ENCODE data around the gene ENGASE.

The ENGASE gene

GRCh38 chr17:79091226-79091670 lies 16.6 kb downstream of the ENGASE start:
- no peaks in the 10 kb centered on the region for H3F3A ChIP-seq (ENCODE audit: insufficient read depth)
- H3K9me3 ChIP-seq (ENCODE audit: insufficient read depth, low read length): no peaks in the 10 kb centered on the region
- no peak overlapping the region for H3K9ac ChIP-seq (ENCODE audit: low read length)
- H3K27me3 ChIP-seq (ENCODE audit: low read length): no peaks in the 10 kb centered on the region
- H3K9me2 ChIP-seq (replicated peaks; ENCODE audit: insufficient read depth, low read length): no peaks in the 10 kb centered on the region
- H3K27ac ChIP-seq (ENCODE audit: low read depth, low read length): no peak overlapping the region
- no peaks in the 10 kb centered on the region for H3K36me3 ChIP-seq (ENCODE audit: low read length)
- TF ChIP-seq EZH2phosphoT487 (conservative IDR thresholded peaks at IDR 0.05; ENCODE audit: low read length): no peak
- TF ChIP-seq CTCF (IDR thresholded peaks at IDR 0.05; ENCODE audit: insufficient read depth, low read length, poor library complexity, severe bottlenecking): no peak
- no peak overlapping the region for H2AFZ ChIP-seq (ENCODE audit: low read depth, low read length, severe bottlenecking)
- H3K4me3 ChIP-seq (ENCODE audit: insufficient read depth, low read length, poor library complexity, severe bottlenecking): no peak overlapping the region
- no peaks in the 10 kb centered on the region for H4K20me1 ChIP-seq (ENCODE audit: low read depth, low read length)
- H3K4me2 ChIP-seq (ENCODE audit: low read depth, low read length, poor library complexity, severe bottlenecking): no peak overlapping the region
- no peaks in the 10 kb centered on the region for H3K79me2 ChIP-seq (ENCODE audit: insufficient read depth, low read length)

- H3K4me3 ChIP-seq (ENCODE audit: insufficient read depth, low read length, poor library complexity, severe bottlenecking): no peak overlapping the region
- H3K27me3 ChIP-seq (ENCODE audit: low read length): no peaks in the 10 kb centered on the region
- H3K4me2 ChIP-seq (ENCODE audit: low read depth, low read length, poor library complexity, severe bottlenecking): no peak overlapping the region
- H3K9me3 ChIP-seq (ENCODE audit: insufficient read depth, low read length): no peaks in the 10 kb centered on the region
- H3F3A ChIP-seq (ENCODE audit: insufficient read depth): no peaks in the 10 kb centered on the region
- H2AFZ ChIP-seq (ENCODE audit: low read depth, low read length, severe bottlenecking): no peak overlapping the region
- no peak overlapping the region for H3K27ac ChIP-seq (ENCODE audit: low read depth, low read length)
- no peaks in the 10 kb centered on the region for H3K36me3 ChIP-seq (ENCODE audit: low read length)
- no peaks in the 10 kb centered on the region for H3K9me2 ChIP-seq (replicated peaks; ENCODE audit: insufficient read depth, low read length)
- no peaks in the 10 kb centered on the region for H3K79me2 ChIP-seq (ENCODE audit: insufficient read depth, low read length)
- no peak overlapping the region for H3K9ac ChIP-seq (ENCODE audit: low read length)
- TF ChIP-seq CTCF (IDR thresholded peaks at IDR 0.05; ENCODE audit: insufficient read depth, low read length, poor library complexity, severe bottlenecking) (no peak), EZH2phosphoT487 (conservative IDR thresholded peaks at IDR 0.05; ENCODE audit: low read length) (no peak)
- no peaks in the 10 kb centered on the region for H4K20me1 ChIP-seq (ENCODE audit: low read depth, low read length)
Measured at GRCh38 chr17:79092567-79092966, 17.9 kb downstream of the ENGASE start.

GRCh38 chr17:79093270-79093669 lies 18.6 kb downstream of the ENGASE start:
- Histone ChIP-seq H3K4me2 (ENCODE audit: low read depth, low read length, poor library complexity, severe bottlenecking) (no peak overlapping the region), H3K9me3 (ENCODE audit: insufficient read depth, low read length) (no peaks in the 10 kb centered on the region), H4K20me1 (ENCODE audit: low read depth, low read length) (no peaks in the 10 kb centered on the region), H3K9ac (ENCODE audit: low read length) (no peak overlapping the region), H3K36me3 (ENCODE audit: low read length) (no peaks in the 10 kb centered on the region), H3K9me2 (replicated peaks; ENCODE audit: insufficient read depth, low read length) (no peaks in the 10 kb centered on the region), H3K27me3 (ENCODE audit: low read length) (no peaks in the 10 kb centered on the region), H3K4me3 (ENCODE audit: insufficient read depth, low read length, poor library complexity, severe bottlenecking) (no peak overlapping the region), H2AFZ (ENCODE audit: low read depth, low read length, severe bottlenecking) (no peak overlapping the region), H3K27ac (ENCODE audit: low read depth, low read length) (no peak overlapping the region), H3F3A (ENCODE audit: insufficient read depth) (no peaks in the 10 kb centered on the region), H3K79me2 (ENCODE audit: insufficient read depth, low read length) (no peaks in the 10 kb centered on the region)
- no peak for TF ChIP-seq CTCF (IDR thresholded peaks at IDR 0.05; ENCODE audit: insufficient read depth, low read length, poor library complexity, severe bottlenecking)

GRCh38 chr17:79094261-79094660 lies 19.6 kb downstream of the ENGASE start:
- Histone ChIP-seq H3K9me2 (replicated peaks; ENCODE audit: insufficient read depth, low read length) (no peaks in the 10 kb centered on the region), H3F3A (ENCODE audit: insufficient read depth) (no peaks in the 10 kb centered on the region), H3K9ac (ENCODE audit: low read length) (no peak overlapping the region), H3K36me3 (ENCODE audit: low read length) (no peaks in the 10 kb centered on the region), H3K4me3 (ENCODE audit: insufficient read depth, low read length, poor library complexity, severe bottlenecking) (no peak overlapping the region), H2AFZ (ENCODE audit: low read depth, low read length, severe bottlenecking) (no peak overlapping the region), H3K9me3 (ENCODE audit: insufficient read depth, low read length) (no peaks in the 10 kb centered on the region), H3K79me2 (ENCODE audit: insufficient read depth, low read length) (no peaks in the 10 kb centered on the region), H3K27me3 (ENCODE audit: low read length) (no peaks in the 10 kb centered on the region), H3K4me2 (ENCODE audit: low read depth, low read length, poor library complexity, severe bottlenecking) (no peak overlapping the region), H4K20me1 (ENCODE audit: low read depth, low read length) (no peaks in the 10 kb centered on the region), H3K27ac (ENCODE audit: low read depth, low read length) (no peak overlapping the region)
- TF ChIP-seq CTCF (IDR thresholded peaks at IDR 0.05; ENCODE audit: insufficient read depth, low read length, poor library complexity, severe bottlenecking): no peak
- TF ChIP-seq EZH2phosphoT487 (conservative IDR thresholded peaks at IDR 0.05; ENCODE audit: low read length): no peak

Measured in SU-DHL-6 (cell line).